ENCODE measurements around the gene ADAM21. TPM values are rescaled to one million over a fixed set of nuclear protein-coding genes. Genes with fewer than 3 reads are reported as not detected.

ADAM21 gene
- total and polyA plus RNA-seq, 2 of the 13 experiments (the other 11 are each of a cell fraction or from before 2014, with no cell fraction given), result 0.03 to 0.07 TPM

GRCh38 chr14:70448633-70449340 is 3.2 kb upstream of the ADAM21 start (continued):
- TF ChIP-seq GMEB2 (CRISPR knock-in tag; IDR thresholded peaks at IDR 0.05; ENCODE audit: low read depth), result no peak
- TF ChIP-seq SIX4 (CRISPR knock-in tag; IDR thresholded peaks at IDR 0.05), result peak; percentile 97
- peak; percentile 83 for TF ChIP-seq KDM1A (CRISPR knock-in tag; IDR thresholded peaks at IDR 0.05)
- TF ChIP-seq TARDBP (CRISPR knock-in tag; IDR thresholded peaks at IDR 0.05), result peak; percentile 68; the same call in 1 of the 2 replicates
- TF ChIP-seq ZMYM4 (CRISPR knock-in tag; IDR thresholded peaks at IDR 0.05), result peak; percentile 90
- TF ChIP-seq ZNF841 (CRISPR knock-in tag; IDR thresholded peaks at IDR 0.05; ENCODE audit: borderline replicate concordance), result no peak
- no peak for TF ChIP-seq TEF (CRISPR knock-in tag; IDR thresholded peaks at IDR 0.05)
- 0 out of 2 replicates have a peak, but pooled peaks have one; percentile 37 for TF ChIP-seq RFXAP (CRISPR knock-in tag; IDR thresholded peaks at IDR 0.05; ENCODE audit: borderline replicate concordance)
- no peak for TF ChIP-seq ZNF564 (CRISPR knock-in tag; IDR thresholded peaks at IDR 0.05)
- 0 out of 2 replicates have a peak, but pooled peaks have one; percentile 38 for TF ChIP-seq ZNF800 (CRISPR knock-in tag; IDR thresholded peaks at IDR 0.05)
- TF ChIP-seq ZNF775 (CRISPR knock-in tag; IDR thresholded peaks at IDR 0.05; ENCODE audit: borderline replicate concordance), result no peak
- TF ChIP-seq NR2C2 (CRISPR knock-in tag; IDR thresholded peaks at IDR 0.05; ENCODE audit: borderline replicate concordance), result peak; percentile 87
- TF ChIP-seq ZNF569 (CRISPR knock-in tag; IDR thresholded peaks at IDR 0.05; ENCODE audit: borderline replicate concordance), result no peak
- TF ChIP-seq UBTF (CRISPR knock-in tag; IDR thresholded peaks at IDR 0.05), result no peak
- no peak for TF ChIP-seq MTA1 (CRISPR knock-in tag; IDR thresholded peaks at IDR 0.05; ENCODE audit: borderline replicate concordance)
- no peak for TF ChIP-seq ZNF382 (CRISPR knock-in tag; IDR thresholded peaks at IDR 0.05; ENCODE audit: borderline replicate concordance)
- no peak for TF ChIP-seq POLR2A (IDR thresholded peaks at IDR 0.05; ENCODE audit: insufficient read depth in 1 of 2, low read depth in 2 of 2, low read length in 2 of 2)
- TF ChIP-seq ZBTB25 (CRISPR knock-in tag; IDR thresholded peaks at IDR 0.05), result 0 out of 2 replicates have a peak, but pooled peaks have one; percentile 37
- TF ChIP-seq CREM (IDR thresholded peaks at IDR 0.05), result peak; percentile 30; the same call in 1 of the 2 replicates
- no peak for TF ChIP-seq CREM (CRISPR knock-in tag; IDR thresholded peaks at IDR 0.05)

All from HepG2 (cell line).